ENCODE measurements around the gene DDX11.
"Not testable (repeated sequence)": the region's sequence is repeated elsewhere in the genome, so short reads cannot be mapped to it uniquely, and the experiment has no call there.

Gene DDX11

GRCh38 chr12:31070971-31071740, 2.5 kb upstream of the DDX11 start:
- not testable (repeated sequence) for DNase-seq

- DNase-seq: not testable (repeated sequence)
These were observed 698 bp upstream of the DDX11 start for GRCh38 chr12:31072962-31073361.

GRCh38 chr12:31074333-31074874, 744 bp downstream of the DDX11 start:
- DNase-seq: peak; percentile 36

- not testable (repeated sequence) for DNase-seq
These were observed 2.5 kb downstream of the DDX11 start for GRCh38 chr12:31076150-31076549.

GRCh38 chr12:31077095-31077494, 3.4 kb downstream of the DDX11 start:
- DNase-seq: not testable (repeated sequence)

GRCh38 chr12:31077998-31078397, 4.3 kb downstream of the DDX11 start:
- not testable (repeated sequence) for DNase-seq

DNA sequence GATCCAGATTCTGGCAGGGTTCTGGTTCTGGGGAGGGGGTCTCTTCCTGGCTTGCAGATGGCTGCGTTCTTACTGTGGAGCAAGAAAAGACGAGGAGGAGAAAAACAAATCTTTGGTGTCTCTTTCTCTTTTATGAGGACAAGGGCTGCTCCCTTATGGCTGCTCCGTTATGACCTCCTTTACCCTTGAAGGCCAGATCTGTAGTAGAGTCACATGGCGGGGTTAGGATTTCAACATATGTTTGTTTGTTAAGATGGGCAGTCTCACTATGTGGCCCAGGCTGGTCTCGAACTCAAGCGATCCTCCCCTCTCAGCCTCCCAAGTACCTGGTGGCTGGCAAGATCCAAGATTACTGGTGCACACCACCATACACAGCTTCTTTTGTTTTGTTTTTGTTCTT, 5.8 kb downstream of the DDX11 start:
- DNase-seq: not testable (repeated sequence)

DNA sequence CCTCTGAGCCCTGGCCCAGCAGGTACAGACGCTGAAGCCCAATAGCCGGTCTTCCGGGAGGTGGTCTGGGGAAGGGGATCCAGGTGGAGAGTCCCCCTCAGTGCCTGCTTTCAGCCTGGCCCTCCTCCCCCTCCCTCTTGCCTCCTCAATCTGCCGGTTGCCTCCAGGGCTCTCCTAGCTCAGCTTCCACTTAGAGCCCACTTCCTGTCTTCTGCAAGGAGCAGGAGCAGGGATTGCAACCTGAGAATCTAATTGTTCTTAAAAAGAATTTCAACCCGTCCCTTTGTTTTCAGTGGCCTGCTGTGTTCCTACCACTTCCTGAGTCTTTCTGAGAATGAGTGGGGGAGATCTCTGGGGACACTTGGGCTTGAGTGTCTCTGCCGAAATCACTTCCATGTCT, 6.6 kb downstream of the DDX11 start:
- DNase-seq: not testable (repeated sequence)

DNA sequence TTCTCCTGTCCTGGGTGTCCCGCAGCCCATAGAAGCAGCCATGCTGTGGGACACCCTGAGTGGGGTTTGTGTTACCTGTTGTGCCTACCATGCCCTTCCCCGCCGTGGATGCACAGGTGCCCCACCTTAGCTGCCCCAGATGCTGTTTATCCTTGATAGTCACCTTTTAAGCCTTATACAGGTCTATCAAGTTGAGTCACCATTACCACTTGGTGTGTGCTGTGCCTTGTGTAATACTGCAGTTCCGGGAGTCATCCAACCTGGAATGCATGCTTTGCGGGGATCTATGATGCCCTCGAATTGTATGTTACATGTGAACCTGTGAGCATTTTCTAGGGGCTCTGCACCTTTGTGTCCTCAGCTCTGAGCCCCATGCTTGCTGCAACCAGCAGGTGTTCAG, 7.6 kb downstream of the DDX11 start:
- not testable (repeated sequence) for DNase-seq

DNA sequence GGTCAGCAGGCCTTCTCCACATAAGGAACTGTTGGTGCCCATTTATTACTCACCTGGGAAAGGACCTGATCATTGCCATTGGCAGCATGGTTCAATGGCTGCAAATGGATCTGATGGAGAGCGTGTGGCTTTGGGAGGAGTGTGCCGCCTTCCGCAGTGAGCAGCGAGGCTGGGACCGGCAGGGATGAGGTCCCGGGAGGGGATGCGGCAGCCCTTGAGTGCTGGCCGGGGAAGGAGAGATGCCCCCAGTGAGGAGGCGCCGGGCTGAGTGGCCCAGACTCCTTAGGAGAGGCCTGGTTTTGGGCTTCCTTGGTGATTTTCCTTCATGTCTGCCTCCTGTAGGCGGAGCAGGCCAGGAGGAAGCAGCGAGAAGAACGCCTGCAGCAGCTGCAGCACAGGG, 10.6 kb downstream of the DDX11 start:
- DNase-seq: not testable (repeated sequence)

- DNase-seq: not testable (repeated sequence)
These were observed 12.4 kb downstream of the DDX11 start for GRCh38 chr12:31086032-31086431.

DNA sequence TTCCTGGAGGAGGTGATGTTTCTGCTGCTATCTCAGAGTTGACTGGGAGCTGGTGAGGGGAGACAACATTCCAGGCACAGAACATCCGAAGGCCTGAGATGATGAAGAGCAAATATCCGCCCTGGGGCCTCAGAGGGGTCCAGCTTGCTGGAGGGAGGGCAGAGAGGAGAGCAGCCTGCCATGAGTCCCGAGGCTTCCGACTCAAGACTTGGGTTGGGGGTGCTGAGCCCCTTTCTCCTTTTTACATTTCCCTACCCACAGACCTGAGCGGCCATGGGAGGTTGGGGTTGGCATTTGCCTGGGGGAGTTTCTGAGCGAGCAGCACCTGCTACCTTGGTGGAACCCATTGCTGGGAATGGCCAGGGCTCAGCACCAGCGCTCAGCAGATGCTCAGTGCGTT, 13.8 kb downstream of the DDX11 start:
- not testable (repeated sequence) for DNase-seq

DNA sequence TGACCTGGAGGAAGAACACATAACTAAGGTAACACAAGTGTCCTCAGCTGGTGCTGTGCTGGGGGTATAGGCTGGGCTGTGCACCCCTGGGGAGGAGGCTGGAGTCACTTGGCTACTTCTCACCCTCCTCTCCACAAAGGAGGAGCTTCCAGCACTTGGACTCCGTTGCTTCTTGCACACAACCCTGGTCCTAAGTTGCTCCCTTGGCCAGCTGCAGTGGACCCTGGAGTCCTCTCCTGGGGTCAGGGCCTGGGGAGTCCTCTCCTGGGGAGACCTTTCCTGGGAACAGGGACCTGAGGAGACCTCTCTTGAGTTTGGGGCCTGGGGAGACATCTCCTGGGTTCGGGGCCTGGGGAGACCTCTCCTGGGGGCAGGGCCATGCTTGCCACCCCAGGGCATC, 14.3 kb downstream of the DDX11 start:
- DNase-seq: not testable (repeated sequence)

- no peak for DNase-seq
These were observed 15.4 kb downstream of the DDX11 start for GRCh38 chr12:31089072-31089471.

DNA sequence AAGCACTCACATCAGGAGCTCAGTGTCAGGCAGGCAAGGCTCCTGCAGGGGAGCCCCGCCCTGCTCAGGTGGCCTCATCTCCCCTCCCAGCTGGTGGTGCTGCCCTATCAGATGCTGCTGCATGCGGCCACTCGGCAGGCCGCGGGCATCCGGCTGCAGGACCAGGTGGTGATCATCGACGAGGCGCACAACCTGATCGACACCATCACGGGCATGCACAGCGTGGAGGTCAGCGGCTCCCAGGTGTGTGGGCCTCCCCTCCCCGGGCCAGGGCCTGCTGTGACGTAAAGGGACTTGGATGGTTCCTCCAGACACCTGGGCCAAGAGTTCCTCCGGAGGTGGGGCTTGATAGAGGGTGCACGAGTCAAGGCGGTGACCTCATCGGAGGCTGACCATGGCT, 18.0 kb downstream of the DDX11 start:
- not testable (repeated sequence) for DNase-seq

DNA sequence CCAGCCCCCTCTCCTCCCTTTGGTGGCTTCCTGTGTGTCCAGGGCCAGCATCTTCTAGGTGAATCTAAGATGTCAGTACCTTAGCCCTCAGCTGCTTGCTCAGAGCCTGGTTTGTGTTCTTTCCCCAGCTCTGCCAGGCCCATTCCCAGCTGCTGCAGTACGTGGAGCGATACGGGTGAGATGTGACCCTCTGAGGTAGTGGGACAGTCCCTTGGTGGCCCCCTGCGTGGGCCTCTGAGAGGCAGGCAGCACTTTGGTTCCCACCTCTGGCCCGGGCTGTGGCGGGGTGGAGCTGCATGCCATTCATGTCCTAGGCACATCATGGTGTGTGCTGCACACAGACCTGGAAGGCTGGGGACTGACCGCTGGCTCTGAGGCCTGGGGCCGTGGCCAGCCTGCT, 19.1 kb downstream of the DDX11 start:
- not testable (repeated sequence) for DNase-seq

- DNase-seq: not testable (repeated sequence)
These were observed 21.6 kb downstream of the DDX11 start for GRCh38 chr12:31095080-31095860.

GRCh38 chr12:31096251-31097065, 22.8 kb downstream of the DDX11 start:
- not testable (repeated sequence) for DNase-seq

DNA sequence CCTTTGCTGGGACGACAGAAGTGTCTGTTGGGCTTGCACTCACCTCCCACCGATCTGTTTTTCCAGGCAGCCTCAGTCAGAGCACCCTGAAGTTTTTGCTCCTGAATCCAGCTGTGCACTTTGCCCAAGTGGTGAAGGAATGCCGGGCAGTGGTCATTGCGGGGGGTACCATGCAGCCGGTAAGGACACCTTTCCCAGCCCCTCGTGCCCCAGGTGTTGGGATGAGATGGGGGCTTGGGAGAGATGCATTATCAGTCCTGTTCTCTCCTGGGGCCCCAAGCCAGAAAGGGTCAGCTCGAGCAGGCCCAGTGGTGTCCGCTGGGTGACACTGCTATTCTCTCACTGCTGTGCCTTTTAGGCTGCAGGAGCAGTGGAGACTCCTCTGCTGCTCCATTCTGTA, 24.2 kb downstream of the DDX11 start:
- DNase-seq: not testable (repeated sequence)

DNA sequence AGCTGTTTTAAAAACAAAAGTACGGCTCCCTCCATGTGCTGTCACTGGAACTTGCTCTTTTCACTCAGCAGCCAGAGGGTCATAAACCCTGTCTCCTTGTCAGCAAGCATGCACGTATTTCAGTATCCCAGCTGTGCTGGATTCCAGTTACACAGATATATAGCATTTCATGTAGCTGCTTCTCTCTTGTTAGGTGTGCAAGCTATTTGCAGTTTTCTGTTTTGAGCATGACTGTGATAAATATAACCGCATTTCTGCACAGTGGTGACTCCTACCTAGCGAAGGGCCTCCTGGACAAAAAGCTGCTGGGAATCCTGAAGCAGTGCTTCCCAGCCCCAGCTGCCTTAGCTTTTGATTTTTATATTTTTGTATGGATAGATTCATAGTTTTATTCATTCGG, 24.7 kb downstream of the DDX11 start:
- not testable (repeated sequence) for DNase-seq

DNA sequence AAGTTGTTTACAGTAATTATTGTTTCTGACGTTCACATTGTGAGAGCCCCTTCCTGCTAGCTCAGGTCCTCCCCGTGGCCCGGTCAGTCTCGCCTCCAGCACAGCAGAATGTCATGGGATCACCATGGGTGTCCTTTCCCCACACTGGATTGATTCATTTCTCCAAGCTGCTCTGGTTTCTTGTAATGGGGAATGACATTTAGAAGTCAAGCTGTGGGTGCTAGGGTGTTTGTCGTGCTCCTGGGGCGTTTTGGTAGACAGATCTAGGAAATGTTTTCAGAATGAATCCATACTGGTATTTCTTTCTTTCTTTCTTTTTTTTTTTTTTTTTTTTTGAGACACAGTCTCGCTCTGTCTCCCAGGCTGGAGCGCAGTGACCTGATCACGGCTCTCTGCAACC, 25.1 kb downstream of the DDX11 start:
- DNase-seq: not testable (repeated sequence)

DNA sequence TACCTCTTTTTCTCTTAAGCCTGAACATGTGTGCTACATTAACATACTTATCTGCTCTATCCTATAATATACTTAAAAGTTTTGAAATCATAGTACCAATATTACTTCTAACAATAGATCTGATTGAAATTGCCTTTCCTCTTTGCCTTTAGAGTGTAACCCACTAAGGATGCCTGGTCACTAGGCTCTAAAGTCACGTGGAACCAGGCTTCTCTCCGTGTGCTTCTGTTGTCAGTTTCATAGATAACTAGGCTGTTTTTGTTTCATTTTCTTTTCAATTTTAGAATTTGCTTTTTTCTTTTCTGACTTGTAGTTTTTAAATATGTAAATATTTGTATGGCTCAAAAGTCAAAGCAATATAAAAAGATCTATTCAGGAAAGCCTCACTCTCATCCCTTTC, 25.8 kb downstream of the DDX11 start:
- DNase-seq: not testable (repeated sequence)
